GM18861 (cell line): ENCODE data around the gene DEPDC1B.
"Not testable (repeated sequence)": the region's sequence is repeated elsewhere in the genome, so short reads cannot be mapped to it uniquely, and the experiment has no call there.

Experiments used
- ATAC-seq: cut with Tn5 transposase; IDR thresholded peaks from one replicate; pipeline ENCODE4 v1.9.1; 2021; ENCODE audit not compliant: unreplicated experiment

The DEPDC1B gene

GRCh38 chr5:60590172-60590571, 109.8 kb downstream of the DEPDC1B start:
- no peak for ATAC-seq

- not testable (repeated sequence) for ATAC-seq
Observed at GRCh38 chr5:60587312-60587711, 112.7 kb downstream of the DEPDC1B start.

GRCh38 chr5:60586307-60586901, 113.6 kb downstream of the DEPDC1B start:
- ATAC-seq, result peak; percentile 41

DNA sequence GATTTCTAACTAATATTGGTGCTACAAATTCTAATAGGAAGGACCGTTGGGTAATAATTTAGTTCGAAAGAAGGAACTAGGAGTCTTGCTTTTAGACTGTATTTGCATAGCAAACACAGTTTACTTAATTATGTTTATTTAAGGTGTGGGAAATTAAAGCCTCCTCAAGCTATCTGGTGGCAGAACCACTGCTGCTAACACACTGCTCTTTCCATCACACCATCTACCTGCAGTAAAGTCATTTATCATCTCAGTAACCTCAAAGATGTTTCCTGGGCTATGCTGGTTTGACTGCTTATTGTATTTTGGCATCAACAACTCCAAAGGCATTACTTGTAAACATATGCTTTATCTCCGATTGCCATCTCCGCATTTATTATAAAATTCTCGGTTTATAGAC, 114.3 kb downstream of the DEPDC1B start:
- ATAC-seq, result no peak

DNA sequence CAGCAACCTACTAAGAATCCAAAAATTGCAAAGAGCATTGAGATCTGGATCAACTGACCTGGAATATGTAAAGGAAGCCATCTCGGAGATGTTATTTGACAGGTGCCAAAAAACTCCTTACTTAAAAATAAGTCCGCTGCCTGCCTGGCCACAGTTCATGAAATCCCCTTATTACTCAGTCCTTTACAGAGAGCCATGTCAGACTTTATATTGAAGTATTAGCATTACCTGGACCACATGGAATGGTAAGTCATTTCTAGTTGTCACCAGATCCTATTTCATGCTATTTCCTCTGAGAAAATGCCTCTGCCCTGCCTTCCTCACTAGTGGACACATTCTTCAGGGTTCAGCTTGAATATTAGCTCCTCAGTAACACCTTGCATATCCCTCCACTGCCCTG, 115.7 kb downstream of the DEPDC1B start:
- ATAC-seq, result no peak

GRCh38 chr5:60583616-60584015, 116.3 kb downstream of the DEPDC1B start:
- ATAC-seq, result no peak

GRCh38 chr5:60578315-60578714, 121.7 kb downstream of the DEPDC1B start:
- ATAC-seq, result no peak

- ATAC-seq, result no peak
Observed at GRCh38 chr5:60577116-60577515, 122.8 kb downstream of the DEPDC1B start.

DNA sequence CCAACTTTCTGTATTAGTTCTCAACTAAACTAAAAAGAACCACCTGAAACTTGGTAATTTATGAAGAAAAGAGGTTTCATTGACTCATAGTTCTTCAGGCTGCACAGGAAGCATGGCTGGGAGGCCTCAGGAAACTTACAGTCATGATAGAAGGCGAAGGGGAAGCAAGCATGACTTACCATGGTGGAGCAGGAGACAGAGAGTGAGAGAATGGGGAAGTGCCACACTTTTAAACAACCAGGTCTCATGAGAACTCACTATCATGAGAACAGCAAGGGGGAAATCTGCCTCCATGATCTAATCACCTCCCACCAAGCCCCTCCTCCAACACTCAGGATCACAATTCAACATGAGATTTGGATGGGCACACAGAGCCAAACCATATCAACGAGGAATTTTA, 123.5 kb downstream of the DEPDC1B start:
- no peak for ATAC-seq

- ATAC-seq, result no peak
Observed at GRCh38 chr5:60568646-60569045, 131.3 kb downstream of the DEPDC1B start.

DNA sequence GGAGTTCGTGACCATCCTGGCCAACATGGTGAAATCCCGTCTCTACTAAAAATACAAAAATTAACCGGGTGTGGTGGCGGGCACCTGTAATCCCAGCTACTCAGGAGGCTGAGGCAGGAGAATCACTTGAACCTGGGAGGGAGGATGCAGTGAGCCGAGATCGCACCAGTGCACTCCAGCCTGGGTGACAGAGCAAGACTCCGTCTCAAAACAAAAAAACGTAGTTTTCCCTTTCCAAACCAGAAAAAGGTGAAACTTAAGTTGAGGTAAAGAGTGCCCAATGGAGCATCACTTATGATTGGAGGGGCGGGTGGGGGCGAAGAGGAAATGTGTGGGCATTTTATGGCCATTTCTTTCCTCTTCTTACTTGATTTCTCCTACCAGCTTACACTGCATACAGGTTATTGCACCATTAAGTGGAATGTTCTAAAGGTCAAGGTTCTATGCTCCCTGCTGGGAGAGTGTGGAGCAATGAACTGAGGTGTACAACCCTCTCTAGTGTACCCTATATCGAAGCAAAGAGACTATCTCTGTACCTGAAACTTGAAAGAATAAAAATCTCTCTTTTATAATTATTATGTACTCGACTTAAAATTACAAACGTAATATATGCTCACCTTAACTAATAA, 136.2 kb downstream of the DEPDC1B start:
- ATAC-seq, result no peak

GRCh38 chr5:60553291-60553690, 146.7 kb downstream of the DEPDC1B start:
- not testable (repeated sequence) for ATAC-seq

GRCh38 chr5:60551829-60552228, 148.1 kb downstream of the DEPDC1B start:
- no peak for ATAC-seq

- no peak for ATAC-seq
Observed at GRCh38 chr5:60551250-60551649, 148.7 kb downstream of the DEPDC1B start.

- ATAC-seq, result no peak
Observed at GRCh38 chr5:60550311-60550710, 149.7 kb downstream of the DEPDC1B start.

DNA sequence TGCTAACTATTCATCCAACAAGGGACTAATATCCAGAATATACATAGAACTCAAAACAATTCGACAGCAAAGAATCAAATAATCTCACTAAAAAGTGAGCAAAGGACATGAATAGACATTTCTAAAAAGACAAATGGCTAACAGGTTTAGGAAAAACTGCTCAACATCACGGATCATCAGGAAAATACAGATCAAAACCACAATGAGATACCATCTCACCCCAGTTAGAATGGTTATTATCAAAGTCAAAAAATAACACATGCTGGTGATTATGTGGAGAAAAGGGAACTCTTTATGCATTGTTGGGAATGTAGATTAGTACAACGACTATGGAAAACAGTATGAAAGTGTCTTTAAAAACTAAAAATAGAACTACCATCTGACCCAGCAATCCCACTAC, 150.1 kb downstream of the DEPDC1B start:
- no peak for ATAC-seq
